Neural cell (in vitro differentiated cells): ENCODE measurements around the gene COL19A1.
A peak's percentile ranks its signal among the peaks of the same experiment; 100 is the strongest.

ENCODE experiments used
- CTCF ChIP-seq: fragments of 450-650 bp; IDR thresholded peaks from 2 replicates; pipeline ENCODE4 v1.5.1; 2014; ENCODE audit warnings: antibody characterized with exemption, mild to moderate bottlenecking, moderate library complexity; ENCODE audit not compliant: poor library complexity, severe bottlenecking
- EP300 ChIP-seq: fragments of 450-650 bp; conservative IDR thresholded peaks from 2 replicates; pipeline ENCODE4 v1.6.1; 2014; ENCODE audit warnings: antibody characterized with exemption, mild to moderate bottlenecking, moderate library complexity; ENCODE audit not compliant: poor library complexity, severe bottlenecking
- EZH2 ChIP-seq: fragments of 200-600, 300-800 bp; shearing (Covaris generic), sonication (generic); IDR thresholded peaks from 2 replicates; pipeline ENCODE4 v1.6.1; 2014; ENCODE audit warnings: antibody characterized with exemption, low read length, borderline replicate concordance, mild to moderate bottlenecking; ENCODE audit not compliant: insufficient read depth, poor library complexity, severe bottlenecking
- MXI1 ChIP-seq: fragments of 450-650 bp; conservative IDR thresholded peaks from 2 replicates; pipeline ENCODE4 v1.6.1; 2014; ENCODE audit warnings: antibody characterized with exemption, mild to moderate bottlenecking; ENCODE audit not compliant: poor library complexity, severe bottlenecking
- POLR2AphosphoS5 ChIP-seq: IDR thresholded peaks from 2 replicates; pipeline ENCODE4 v1.6.1; 2012
- RAD21 ChIP-seq: fragments of 450-650 bp; conservative IDR thresholded peaks from 2 replicates; pipeline ENCODE4 v1.6.1; 2014; ENCODE audit warnings: antibody characterized with exemption, mild to moderate bottlenecking, moderate library complexity
- SMC3 ChIP-seq: fragments of 450-650 bp; conservative IDR thresholded peaks from 2 replicates; pipeline ENCODE4 v1.6.1; 2014; ENCODE audit warnings: antibody characterized with exemption, mild to moderate bottlenecking, moderate library complexity; ENCODE audit not compliant: poor library complexity
- TAF1 ChIP-seq: IDR thresholded peaks from 2 replicates; pipeline ENCODE4 v1.6.1; 2012; ENCODE audit warnings: low read depth

- no peak for TF ChIP-seq CTCF
- no peak for TF ChIP-seq RAD21
- TF ChIP-seq EP300, result peak; percentile 10
- TF ChIP-seq EZH2, result no peak
- no peak for TF ChIP-seq POLR2AphosphoS5
- no peak for TF ChIP-seq SMC3
- no peak for TF ChIP-seq TAF1
- no peak for TF ChIP-seq MXI1
These were observed 246.4 kb downstream of the COL19A1 start for GRCh38 chr6:70112716-70113115.
